Breast epithelium (tissue), 3 donors: ENCODE results near the gene ARID1B.

Experiments
- POLR2A ChIP-seq: fragments of 450-650 bp; IDR thresholded peaks from one replicate; pipeline ENCODE4 v1.6.1; 2016; ENCODE audit warnings: antibody characterized with exemption, mild to moderate bottlenecking, moderate library complexity
- POLR2AphosphoS5 ChIP-seq, 3 donors: sonication (generic); formaldehyde crosslinking; IDR thresholded peaks; one replicate each; pipeline ENCODE4 v1.6.1; 2017; ENCODE audit warnings: antibody characterized with exemption in 3 of 3

DNA sequence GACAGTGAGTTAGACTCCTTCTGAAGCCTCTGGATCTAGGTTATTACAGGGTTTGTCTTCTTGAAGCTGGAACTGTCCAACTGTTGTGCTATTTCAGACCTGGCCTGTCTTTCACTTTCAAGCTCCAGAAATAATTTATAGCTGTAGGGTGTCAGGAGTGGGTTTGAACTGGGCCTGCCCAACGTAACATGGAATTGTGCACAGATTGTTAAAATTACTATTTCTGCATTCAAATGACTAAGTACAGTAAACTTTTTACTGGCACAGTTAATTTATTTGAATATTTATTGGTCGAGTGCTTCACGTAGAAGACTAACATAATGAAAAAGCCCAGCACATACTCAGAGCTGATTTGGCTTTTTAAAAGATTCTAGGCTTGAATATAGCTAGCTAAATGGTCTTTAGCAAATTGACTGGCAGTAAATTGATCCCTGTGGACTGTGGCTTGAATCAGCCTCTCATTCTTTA is 74.3 kb downstream of the ARID1B start:
- no peak for TF ChIP-seq POLR2AphosphoS5 (IDR thresholded peaks at IDR 0.05)
- no peak for TF ChIP-seq POLR2A
